OCI-LY1 (cell line): ENCODE data around the gene CXXC4.

ENCODE experiments used
- CTCF ChIP-seq: fragments of 200-600 bp; sonication (generic), shearing (Covaris generic); IDR thresholded peaks from 2 replicates; pipeline ENCODE4 v1.5.1; 2017; ENCODE audit warnings: mild to moderate bottlenecking, antibody characterized with exemption, low read length, moderate library complexity, mixed read lengths
- EZH2 ChIP-seq: fragments of 200-600 bp; sonication (generic), shearing (Covaris generic); IDR thresholded peaks from 2 replicates; pipeline ENCODE4 v1.8.0; 2017; ENCODE audit warnings: borderline replicate concordance, mixed run types, mild to moderate bottlenecking, antibody characterized with exemption, low read length, moderate library complexity, mixed read lengths

- TF ChIP-seq CTCF = no peak
- no peak for TF ChIP-seq EZH2
Measured at GRCh38 chr4:104532677-104533076, 38.0 kb upstream of the CXXC4 start.
